NCI-H510A (cell line): ENCODE data around the gene HNRNPA0.
"Not testable (repeated sequence)": the region's sequence is repeated elsewhere in the genome, so short reads cannot be mapped to it uniquely, and the experiment has no call there.

Source experiments
- DNase-seq: peaks from one replicate; lab custom pipeline; 2025; lab: John Stamatoyannopoulos, UW

Gene HNRNPA0

DNA sequence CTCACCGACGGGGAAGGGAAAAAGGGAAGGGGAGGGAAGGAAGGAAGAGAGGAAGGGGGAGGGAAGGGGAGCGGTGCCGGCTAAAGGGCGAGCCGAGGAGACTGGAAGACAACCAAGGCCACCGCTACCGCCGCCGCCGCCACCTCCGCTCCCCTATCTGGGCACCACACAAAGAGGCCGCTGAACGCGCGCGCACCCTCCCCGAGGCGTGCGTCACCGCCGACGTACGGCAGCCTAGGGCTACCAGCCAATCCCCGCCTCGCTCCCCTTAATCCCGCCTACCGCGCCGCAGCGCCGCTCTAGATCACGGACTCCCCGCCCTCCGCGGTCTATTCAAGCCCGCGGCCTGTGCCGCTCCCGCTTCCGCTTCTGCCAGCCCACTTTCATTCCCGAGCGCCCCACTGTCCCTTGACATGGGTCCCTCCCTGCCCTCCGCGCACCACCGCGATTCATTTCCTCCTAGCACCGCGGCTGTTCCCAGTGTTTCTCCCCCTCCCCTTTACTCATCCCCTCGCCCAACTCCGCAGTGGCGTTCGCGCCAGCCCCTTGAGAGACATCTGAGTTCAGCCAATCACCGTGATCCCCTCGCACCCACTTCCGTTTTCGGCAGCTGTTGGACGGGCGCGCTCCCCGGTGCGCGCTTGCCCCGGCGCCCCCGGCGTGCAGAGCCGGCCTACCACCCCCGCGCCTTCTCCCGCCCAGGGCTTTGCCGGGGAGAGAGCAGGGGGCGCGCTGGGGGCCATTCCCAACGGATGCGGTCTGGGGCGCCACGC lies at the start of gene HNRNPA0:
TSS of gene HNRNPA0 (minus strand) at position 176 of the 773 bp plus-strand sequence. CDS start 297 bp downstream, outside the sequence.
- peak; percentile 85 for DNase-seq

DNA sequence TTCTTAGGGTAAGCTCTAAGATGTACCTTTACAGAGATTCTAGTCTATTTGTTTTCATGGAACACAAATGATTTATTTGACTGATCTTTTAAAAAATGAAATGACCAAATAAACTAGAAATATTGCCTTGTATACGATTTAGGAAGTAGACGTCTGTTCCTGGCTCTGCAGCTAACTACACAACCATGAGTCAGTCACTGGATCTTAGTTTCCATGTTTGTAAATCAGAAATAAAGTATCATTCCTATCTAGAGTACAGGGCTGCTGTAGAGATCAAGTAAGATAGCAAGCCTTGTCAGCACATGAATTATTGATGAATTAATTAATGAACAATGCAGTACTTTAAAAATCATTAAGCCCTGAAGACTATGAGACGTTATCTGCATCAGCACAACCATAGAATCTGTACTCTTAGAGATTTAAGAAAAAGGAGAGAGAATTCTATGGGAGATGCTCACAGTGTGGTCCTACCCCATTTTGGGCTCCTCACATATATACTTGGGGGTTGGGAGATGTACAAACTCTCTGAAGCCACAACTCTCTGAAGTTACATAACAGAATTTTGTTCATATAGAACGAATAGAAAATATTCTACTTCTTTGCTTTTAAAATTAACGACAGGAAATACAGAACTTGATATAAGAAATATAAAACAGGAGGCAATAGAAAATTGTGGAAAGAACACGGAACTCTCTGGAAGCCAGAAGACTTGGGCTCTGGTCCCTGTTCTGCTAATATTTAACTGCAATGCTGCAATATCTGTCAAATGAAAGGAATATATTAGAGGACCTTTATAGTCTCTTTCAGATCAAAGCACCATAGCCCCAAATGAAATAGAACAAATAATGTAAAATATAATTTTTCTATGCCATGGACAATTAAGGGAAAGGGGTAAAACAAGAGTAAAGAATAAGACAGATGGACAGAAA lies 48.4 kb upstream of the HNRNPA0 start:
- DNase-seq, result no peak

DNA sequence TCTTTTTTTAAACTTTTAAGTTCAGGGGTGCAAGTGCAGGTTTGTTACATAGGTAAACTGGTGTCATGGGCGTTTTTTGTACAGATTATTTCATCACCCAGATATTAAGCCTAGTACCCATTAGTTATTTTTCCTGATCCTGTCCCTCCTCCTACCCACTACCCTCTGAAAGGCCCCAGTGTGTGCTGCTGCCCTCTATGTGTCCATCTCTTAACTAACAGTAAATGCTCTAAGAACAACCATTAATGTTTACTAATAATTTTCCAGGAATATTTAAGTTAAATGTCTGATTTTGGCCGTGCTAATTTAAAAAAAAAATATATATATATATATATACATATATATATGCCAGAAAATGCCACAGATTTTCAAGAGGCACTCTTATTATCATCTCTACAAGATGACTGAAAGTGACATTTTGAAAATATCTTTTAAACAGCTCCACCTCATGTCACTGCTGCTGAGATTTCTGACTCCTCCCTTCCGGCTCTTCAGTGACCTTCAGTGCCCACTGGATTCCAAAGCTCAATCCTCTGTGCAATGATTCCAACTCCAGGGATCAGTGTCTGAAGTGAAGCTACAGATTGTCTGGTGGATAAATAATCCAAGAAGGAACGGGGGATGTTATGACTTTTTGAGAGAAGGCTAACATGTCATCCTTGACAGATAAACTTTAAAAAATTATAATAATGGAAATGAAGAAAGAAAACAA lies 46.7 kb upstream of the HNRNPA0 start:
- DNase-seq, result no peak

DNA sequence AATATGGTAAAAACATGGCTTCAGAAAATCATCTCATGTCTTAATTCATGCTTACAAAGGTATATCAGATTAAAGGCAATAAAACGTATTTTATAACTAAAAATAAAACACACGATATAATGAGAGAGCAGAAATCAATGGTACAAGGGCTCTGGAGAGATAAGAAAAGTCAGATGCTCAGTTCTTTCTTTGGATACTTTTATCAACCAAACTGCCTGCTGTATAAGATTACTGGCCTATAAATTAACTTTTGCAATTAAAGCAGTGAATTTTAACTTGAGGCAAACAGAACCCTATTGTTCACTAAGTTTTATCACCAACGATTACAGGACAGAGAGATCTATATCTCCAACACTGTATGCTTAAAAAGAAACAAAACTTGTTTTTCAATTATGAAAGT lies 42.1 kb upstream of the HNRNPA0 start:
- no peak for DNase-seq

DNA sequence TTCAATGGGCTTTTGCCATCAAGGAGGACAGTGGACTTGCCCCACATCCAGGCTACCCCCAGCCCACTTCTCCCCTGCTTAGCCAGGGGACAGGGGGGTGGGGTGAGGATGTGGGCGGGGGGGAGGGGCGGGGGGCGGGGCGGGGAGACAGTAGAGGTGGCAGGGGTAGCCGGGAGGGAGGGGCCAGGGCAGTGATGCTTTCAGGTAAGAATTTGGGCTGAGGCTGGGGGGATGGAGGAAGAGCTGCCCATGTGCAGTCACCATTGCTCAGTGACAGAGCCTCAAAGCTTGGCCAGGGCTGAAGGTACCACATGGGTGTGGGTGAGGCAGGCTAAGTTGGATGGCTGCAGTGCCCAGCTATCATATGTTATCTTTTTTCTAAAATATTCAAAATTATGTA lies 40.7 kb upstream of the HNRNPA0 start:
- no peak for DNase-seq

DNA sequence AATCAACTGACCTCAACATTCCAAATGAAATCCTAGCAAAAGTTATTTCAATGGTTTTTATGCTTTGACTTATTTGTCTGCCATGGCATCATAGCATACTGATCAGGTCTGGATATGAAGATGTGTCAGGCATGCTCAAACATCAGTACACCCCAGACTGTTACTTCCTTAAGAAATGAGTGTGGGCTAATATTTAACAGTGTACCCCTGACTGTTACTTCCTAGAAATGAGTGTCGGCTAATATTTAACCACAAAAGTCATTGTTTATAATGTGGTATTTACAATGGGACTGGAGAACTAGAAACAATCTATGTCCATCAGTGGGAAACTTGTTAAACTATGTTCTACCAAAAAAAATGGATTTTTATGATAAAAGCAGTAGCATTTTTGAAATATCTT lies 38.1 kb upstream of the HNRNPA0 start:
- no peak for DNase-seq

DNA sequence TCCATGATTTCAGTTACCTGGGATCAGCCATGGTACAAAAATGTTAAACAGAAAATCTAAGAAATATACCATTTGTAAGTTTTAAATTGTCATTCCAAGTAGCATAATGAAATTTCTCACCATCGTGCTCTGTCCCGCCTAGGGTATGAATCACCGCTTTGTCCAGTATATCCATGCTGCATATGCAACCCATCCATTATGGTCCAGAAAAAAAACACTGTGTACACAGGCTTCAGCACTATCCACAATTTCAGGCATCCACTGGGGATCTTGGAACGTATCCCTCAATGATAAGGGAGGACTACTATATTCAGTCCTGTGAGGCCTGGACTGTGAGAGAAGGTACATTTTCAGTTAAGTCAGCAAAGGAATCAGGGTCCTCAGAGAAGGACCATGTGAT lies 37.6 kb upstream of the HNRNPA0 start:
- no peak for DNase-seq

DNA sequence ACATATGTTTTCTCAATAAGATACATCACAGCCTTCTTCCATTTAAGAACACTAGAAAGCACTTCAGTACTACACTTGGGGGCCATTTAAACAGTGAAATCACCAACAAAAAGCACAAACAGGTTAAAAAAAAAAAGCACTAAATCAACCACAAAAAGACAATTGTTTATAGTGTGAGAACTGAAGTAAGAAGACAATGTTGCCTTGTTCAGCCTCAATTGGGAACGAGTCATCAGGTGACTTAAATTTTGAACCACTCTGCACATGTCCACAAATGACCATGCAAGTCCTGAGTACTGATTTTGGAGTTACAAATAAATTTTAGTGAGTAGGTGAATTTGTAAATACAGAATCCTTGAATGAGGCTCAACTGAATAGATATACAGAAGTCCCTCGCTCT lies 37.2 kb upstream of the HNRNPA0 start:
- DNase-seq, result no peak

DNA sequence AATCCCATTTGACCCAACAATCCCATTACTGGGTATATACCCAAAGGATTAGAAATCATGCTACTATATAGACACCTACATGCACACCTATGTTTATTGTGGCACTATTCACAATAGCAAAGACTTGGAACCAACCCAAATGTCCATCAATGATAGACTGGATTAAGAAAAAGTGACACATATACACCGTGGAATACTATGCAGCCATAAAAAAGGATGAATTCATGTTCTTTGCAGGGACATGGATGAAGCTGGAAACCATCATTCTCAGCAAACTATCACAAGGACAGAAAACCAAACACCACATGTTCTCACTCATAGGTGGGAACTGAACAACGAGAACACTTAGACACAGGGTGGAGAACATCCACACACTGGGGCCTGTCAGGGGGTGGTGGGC lies 34.4 kb upstream of the HNRNPA0 start:
- not testable (repeated sequence) for DNase-seq

DNA sequence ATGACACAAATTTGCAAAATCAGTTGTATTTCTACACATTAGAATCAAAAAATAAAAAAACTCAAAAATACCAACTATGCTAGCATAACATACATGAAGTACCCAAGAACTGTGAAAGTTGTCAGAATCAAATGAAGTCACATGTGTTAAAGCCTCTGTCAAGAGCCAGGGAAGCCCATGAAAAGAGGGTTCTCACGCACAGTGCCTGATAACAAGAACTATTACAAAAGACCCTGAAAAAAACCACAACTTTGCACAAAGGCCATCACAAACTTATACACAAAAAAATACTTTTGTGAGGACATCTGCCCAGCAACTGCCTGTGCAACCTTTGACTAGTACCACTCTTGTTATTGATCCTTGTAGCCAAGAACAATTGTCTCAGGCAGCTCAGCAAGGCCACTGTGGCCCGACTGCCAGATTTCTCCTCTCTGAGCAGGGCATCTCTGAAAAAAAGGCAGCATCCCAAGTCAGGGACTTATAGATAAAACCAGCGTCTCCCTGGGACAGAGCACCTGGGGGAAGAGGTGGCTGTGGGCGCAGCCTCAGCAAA lies 28.9 kb upstream of the HNRNPA0 start:
- no peak for DNase-seq

DNA sequence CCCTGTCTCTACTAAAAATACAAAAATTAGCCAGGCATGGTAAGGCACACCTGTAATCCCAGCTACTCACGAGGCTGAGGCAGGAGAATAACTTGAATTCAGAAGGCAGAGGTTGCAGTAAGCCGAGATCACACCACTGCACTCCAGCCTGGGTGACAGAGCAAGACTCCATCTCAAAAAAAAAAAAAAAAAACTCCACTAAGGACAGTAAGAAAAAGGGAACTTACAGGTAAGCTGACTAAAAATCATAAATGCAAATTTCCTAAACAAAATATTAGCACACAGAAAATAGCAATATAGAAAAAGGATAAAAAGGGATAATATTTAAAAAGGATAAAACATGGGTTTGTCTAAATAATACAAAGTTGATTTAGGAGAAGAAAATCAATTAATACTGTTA lies 27.9 kb upstream of the HNRNPA0 start:
- DNase-seq, result no peak

DNA sequence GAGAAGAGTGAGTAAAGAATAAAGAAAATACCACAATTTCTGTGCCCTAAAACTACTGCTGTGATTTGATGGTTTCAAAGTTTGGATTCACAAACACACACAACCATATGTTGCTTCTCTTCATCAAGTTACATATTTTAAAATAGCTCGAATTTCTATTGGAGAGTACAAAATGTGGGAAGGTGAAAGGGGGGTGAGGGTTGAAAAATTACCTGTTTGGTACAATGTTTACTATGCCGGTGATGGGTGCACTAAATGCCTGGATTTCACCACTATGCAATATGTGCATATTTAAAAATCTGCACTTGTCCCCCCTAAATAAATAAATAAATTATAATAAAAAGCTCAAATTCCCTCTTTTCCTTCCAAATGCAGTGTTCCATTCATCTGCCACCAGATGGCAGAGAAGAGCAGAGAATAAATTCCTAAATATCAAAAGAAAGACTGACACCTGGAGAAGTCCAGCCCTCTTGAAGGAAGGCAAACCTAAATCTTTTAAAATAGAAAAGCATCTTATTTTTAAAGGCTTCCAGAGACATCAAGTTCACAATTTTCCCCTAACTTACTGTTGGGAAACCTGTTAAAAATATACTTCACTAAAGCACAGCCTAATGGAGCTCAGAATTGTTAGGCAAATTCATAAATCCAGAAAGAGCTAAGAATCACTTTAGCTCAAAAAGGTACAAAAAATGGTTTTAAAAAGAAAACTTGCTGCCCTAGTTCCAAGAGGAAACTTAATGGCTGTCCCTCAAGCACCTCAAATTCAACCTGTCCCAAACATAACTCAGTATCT lies 24.8 kb upstream of the HNRNPA0 start:
- DNase-seq, result no peak

DNA sequence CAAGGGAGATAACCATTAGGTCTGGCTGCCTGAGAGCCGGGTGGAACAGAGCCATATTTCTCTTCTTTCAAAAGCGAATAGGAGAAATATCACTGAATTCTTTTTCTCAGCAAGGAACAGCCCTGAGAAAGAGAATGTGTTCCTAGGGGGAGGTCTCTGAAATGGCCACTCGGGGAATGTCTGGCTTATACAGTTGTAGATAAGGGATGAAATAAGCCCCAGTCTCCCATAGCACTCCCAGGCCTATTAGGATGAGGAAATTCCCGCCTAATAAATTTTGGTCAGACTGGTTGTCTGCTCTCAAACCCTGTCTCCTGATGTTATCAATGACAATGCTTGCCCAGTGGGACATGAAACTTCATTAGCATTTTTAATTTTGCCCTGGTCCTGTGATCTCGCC lies 13.8 kb upstream of the HNRNPA0 start:
- DNase-seq, result not testable (repeated sequence)

DNA sequence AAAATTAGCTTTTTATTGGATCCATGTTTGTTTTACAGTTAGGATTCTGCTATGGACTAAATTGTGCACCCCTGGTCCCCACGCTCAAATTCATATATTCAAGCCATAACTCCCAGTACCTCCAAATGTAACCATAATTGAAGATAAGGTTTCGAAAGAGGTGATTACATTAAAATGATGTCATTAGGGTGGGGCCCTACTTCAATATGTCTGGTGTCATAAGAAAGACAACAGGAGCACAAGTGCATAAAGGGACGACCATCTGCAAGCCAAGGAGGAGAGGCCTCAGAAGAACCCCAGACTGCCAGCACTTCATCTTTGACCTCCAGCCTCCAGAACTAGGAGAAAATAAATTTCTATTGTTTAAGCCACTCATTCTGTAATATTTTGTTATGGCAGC lies 7.4 kb upstream of the HNRNPA0 start:
- DNase-seq, result no peak

DNA sequence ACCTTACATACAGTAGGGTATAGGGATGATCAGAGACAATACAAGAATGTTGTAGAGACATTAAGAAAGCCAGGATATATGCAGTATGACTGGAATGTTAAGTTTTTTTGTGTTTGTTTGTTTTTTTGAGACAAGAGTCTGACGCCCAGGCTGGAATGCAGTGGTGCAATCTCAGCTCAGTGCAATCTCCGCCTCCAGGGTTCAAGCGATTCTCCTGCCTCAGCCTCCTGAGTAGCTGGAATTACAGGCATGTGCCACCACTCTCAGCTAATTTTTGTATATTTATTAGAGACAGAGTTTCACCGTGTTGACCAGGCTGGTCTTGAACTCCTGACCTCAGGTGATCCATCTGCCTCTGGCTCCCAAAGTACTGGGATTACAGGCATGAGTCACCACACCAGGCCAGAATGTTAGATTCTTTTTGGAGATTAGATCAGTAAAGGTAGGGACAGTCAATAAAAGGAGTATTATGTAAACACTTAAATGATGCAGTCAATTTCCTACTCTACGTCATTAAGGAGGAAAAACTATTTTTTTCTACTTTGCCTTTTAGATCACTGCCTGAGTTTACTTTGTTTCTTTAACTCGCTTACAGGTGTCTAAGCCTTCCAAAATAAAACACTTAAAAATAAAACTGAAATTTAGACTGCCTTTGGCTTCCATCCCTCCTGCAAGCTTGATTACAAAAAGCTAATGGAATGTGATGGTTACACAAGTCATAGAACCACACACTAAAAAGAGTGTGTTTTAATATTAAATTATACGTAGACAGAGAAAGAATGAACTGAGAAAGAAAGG lies 6.8 kb upstream of the HNRNPA0 start:
- no peak for DNase-seq

DNA sequence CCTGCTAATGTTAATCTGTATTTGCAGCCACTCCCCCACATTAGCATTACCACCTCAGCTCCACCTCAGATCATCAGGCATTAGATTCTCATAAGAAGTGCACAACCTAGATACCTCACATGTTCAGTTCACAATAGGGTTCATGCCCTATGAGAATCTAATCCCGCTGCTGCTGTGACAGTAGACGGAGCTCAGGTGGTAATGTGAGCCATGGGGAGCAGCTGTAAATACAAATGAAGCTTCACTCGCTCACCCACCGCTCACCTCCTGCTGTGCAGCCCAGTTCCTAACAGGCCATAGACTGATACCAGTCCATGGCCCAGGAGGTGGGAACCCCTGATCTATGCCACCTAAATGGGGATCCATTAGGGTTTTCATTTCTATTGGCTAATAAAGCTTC lies 6.1 kb upstream of the HNRNPA0 start:
- DNase-seq, result no peak

DNA sequence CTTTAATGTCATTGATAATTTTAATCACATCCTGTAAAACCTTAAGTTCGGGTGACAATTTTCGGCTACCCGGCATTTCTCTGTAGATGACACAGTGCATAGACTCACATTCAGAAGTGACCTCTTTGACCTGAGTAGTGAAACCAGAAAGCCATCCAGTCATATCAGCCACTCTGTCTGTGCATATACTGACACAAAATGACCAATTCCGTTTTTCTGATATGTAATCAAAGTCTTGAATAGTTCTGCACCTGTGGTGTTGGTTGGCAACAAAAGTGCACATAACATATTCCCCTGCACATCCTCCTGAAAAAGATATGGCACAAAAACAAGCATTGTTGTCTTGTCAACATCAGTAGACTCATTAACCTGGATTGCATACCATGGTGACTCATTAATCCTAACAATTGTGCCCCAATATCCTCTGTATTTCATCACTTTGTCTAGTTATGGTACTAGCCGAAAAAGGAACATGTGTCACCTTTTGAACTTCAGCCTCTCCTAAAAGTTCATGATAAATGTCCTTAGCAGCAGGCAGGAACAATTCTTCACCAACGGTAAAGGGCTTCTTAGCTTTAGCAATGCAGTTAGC lies 4.6 kb upstream of the HNRNPA0 start:
- no peak for DNase-seq

DNA sequence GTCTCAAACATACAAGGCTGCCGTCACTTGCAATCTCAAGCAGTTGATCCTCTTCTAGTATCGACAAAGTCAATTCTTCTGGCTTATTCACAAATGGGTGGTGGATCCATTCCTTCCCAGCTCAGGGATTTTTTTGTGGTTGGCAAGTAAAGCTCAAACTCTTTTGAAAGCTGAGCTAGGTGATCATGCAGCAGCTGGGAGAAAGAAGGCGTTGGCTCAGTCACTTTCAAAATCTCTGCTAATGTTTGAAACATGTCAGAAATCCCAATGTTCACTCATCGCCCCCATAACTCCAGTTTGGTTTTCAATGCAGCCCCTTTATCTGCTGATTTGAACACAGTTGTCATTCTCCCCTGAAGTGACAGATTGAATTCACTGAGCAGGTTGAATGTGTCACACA lies 4.0 kb upstream of the HNRNPA0 start:
- DNase-seq, result no peak

DNA sequence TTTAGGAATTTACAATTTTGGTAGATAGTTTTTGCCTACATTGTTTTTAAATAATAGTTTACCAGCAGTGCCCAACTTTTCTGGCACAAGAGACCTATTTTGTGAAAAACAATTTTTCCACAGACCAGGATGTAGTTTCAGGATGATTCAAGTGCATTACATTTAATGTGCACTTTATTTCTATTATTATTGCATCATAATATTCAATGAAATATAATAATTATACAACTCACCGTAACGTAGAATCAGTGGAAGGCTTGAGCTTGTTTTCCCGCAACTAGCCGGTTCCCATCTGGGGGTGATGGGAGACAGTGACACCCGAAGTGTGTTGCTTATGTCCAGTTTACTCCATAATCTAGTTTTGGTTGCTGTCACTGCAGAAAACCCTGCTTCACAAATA lies 3.5 kb upstream of the HNRNPA0 start:
- no peak for DNase-seq
